SW480 (cell line): ENCODE measurements around the gene PKIG.
A peak's percentile ranks its signal among the peaks of the same experiment; 100 is the strongest.
"Not testable (repeated sequence)": the region's sequence is repeated elsewhere in the genome, so short reads cannot be mapped to it uniquely, and the experiment has no call there.

Source experiments
- DNase-seq: peaks from one replicate; pipeline ENCODE4 v3.0.0-alpha.2; 2016; ENCODE audit warnings: low spot score

The PKIG gene

DNA sequence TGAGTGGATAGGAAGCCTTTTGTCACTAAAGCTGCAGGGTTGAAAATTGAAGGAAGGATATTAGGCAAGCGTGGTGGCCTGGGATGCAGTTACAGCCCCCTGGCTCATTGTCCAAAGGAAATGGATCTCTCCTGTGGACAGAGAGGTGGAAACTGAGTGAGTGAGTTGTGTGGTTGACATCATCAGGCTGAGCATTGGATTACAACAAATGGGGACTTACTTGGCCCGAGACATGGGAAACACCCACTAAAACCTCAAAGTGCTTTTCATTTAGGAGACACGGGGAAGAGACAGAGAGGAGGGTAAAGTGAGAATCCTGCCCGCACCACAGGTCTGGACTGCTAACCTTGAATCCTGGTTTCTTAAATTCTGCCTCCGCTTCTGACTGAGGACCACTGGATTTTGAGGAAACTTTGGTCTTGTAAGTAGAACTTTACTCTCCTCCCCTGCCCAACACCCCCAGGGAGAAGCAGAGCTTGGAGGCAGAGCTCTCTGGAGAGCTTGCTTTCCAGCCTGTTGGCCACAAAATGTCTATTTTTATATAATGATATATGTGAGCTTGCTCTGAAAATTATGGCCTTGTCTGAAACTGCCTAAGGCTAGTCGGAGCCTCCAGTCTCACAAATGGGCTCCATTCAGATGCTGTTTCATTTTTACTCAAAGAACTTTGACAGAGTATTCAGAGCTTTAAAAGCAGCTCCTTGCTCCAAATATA lies at the start of gene PKIG:
TSS of gene PKIG (plus strand) at position 269 of the 715 bp plus-strand sequence. CDS start 31,978 bp downstream, outside the sequence.
- DNase-seq, result peak; percentile 53

DNA sequence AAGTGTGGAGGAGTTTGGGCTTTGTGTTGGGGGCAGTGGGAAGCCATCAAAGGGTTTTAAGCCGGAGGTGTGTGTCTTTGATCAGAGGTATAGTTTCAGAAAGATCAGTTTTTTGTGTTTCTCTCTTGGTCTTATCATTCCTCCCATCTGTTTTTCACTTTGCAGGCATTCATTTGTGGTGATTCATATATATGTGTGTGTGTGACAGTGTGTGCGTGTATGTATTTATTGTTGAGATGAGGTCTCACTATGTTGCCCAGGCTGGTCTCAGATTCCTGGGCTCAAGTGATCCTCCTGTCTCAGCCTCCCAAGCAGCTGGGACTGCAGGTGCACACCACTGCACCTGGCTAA lies 49.4 kb upstream of the PKIG start:
- peak; percentile 78 for DNase-seq

DNA sequence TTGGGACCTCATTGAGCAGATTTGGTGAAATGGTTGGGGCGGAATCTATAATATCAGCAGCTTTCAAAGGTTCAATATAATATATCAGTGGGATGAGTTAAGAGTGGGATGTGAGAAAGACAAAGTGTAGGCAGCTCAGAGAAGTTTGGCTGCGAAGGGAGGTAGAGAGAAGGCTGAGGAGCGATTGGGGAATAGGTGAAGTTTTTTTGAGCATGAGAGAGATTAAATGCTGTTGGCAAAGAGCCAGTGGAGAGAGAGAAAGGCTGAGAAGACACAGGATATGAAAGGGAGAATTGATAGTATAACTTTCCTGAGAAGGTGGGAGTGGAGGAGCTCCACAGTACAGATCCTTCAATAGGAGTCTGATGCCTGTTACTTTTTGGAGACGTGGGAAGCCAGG lies 48.5 kb upstream of the PKIG start:
- DNase-seq, result no peak

DNA sequence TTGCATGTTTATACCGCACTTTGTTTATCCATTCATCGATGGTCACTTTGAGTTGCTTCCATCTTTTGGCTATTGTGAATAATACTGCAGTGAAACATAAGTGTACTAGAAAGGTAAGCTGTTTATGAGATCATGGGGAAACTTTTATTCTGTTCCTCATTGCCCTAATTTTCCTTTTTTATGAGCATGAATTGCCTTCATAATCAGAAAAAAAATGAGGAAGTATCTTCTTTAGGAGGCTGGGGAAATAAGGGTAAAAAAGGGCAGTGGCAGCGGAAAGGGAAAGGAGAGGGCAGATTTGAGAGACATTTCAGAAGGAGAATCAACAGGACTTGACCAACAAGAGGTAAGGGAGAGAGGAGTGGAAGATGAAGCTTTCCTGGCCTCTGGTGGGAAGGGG lies 46.2 kb upstream of the PKIG start:
- DNase-seq, result no peak

DNA sequence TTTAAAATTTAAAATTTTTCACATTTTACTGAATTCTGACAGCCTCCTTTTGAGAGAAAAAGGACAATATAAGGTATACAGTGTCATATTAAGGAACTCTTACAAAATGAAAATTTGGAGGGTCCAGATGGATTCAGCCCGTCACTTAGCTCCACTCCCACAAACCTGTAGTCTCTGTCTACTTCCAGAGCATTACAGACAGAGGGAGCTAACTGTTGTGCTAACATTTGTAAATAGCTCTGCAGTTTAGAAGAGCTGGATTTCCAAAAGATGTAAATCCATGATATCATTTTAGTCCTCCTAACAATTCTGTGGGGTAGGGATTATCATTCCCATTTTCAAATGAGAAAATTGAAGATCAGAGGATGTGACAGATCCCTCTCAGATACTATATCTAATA lies 44.4 kb upstream of the PKIG start:
- no peak for DNase-seq

DNA sequence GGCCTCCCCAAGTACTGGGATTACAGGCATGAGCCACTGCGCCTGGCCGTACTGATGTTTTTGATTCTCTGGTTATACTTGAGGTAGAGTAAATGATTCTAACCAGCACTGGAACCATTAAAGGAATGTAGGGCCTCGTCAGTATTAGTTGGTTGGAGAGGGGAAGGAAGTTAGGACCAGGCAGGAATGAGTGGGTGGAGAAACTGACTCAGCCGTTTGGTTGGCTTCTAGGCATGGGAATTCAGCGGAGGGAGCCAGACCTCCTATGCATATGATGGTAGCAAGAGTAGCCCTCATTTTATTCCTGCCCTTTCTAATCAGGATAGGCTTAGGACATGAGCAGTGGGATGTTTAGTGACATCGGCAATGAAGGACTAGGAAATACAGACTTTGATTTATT lies 41.5 kb upstream of the PKIG start:
- DNase-seq, result peak; percentile 69

DNA sequence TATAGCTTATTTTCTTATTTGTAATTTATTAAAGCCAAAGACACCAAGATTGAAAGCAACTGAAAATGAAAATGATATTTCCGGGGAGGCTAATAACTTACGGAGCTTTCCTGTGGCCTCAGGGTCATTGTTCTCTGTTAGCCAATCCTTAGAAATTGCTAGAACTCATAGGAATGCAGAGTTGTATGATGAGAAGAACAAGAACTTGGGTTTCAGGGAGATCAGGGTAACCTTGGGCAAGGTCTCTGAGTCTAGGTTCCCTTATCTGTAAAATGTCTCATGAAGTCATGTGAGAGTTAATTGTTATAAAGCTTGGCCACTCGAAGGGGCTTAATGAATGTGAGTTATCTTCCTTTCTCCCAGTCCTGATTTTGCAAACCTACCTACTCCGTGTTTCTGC lies 40.4 kb upstream of the PKIG start:
- DNase-seq, result no peak

DNA sequence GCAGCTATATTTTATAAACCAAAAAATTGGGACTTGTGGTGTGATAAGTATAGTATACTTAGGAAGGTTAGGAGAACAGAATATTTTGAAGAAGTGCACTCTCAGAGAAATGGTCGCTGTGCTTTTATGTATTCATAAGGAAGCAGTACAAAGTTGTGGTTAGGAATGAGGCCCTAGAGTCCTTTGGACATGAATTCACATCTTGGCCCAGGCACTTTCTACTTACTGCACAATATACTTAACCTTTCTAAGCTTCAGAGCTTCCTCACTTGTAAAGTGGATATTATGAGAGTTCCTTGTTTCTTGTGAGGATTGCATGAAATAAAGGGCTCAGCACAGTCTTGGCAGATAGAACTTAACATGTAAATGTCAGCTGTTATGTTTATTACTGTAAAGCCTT lies 39.5 kb upstream of the PKIG start:
- DNase-seq, result no peak

DNA sequence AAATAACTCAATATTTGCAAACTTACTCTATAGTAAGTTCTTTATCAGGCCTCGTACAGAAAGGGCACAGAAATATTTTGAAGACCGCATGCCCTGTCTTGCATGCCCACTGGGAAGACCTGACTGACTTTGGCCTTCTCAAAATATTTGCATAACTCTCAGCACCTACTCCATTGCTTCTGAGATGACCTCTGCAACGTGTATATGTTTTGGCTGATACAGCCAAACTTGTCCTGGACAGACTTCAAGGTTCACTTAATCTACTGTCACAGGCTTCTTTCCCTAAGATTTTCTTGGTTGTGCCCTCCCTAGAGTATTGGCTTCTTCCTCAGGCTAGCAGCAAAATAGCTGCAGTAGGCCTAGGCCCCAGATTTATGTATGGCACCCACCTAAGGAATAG lies 39.0 kb upstream of the PKIG start:
- no peak for DNase-seq

DNA sequence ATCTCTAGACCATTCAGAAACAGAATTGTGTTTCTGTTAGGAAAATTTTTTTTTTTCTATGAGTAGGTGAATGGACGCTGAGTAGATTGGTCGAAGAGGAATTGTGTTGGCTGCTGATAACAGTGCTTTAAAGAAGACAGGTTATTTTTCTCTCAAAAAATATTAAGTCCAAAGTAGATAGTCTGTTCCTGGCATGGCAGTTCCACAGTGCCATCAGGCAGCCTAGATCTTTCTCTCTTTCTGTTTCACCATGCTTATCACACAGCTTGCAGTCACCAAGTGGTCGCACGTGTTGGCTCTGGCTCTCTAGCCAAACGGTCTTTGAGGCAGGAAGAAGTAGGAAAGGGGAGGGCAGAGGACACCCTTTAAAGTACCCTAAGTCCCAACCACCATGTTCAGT lies 38.1 kb upstream of the PKIG start:
- no peak for DNase-seq

DNA sequence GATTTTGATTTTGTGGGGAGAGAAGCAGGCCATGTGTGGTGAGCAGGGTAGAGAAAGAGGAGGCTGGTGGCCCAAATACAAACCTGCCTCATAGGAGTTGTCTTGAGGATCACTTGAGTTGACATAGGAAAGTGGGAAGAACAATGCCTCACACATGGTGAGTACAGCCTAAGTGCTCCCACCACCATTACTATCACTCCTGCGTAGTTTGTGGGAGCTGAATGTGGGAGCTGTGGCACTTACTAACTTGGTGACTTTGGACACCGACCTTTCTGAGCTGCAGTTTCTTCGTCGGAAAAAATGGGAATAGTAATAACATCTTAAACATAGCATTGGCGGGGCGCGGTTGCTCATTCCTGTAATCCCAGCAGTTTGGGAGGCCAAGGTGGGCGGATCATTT lies 35.0 kb upstream of the PKIG start:
- DNase-seq, result no peak

DNA sequence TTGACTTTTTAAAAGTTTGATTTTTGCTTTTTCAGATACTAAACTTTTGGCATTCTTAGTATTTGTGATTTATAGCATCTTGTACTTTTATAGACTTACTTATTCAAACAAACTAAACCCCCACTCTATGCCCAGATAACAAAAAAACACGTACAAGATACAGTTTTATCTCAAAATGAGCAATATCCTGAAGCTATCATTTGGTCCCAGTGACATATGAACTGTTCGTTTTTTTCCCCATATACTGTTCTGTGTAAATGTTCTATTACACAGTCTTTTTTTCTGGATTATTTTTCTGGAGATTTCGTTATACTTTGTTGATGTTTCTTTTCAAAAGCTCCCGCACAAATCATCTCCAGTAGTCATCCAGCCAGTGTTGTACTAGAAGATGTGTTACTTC lies 33.3 kb upstream of the PKIG start:
- no peak for DNase-seq

DNA sequence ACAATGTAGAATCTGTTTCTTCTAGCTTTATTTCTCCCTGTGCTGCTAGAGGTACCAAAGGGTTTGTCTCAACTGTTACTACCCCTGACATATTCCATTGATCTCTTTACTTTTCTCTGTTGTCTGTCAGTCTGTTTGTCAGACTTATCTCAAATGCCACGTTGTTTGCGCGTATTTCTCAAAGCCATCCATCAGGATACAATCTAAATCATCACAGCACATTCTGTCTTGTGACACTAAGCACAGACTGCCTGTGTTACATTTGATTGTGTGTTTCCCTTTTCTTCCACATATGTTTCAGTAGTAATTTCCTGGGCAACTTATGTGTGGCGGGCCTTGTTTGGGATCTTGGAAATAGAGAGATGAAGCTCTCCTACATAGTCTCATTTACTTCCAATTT lies 30.3 kb upstream of the PKIG start:
- no peak for DNase-seq

DNA sequence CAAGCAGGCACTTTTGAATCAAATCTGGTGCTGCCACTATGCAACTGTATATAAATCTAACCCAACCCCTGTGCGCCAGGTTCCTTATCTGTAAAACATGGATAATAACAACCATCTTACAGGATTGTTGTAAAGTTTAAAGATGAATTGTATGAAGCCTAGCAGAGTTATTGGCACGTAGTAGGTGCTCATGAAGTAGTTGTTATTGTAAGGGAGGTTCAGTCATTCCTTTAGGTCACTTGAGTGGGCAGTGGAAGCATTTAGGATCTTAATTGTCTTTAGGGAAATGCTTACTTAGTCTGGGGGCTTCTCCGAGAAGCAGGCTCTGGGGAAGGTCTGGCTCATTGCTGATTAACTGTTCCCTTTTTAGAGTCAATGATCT lies 29.8 kb upstream of the PKIG start:
- DNase-seq, result no peak

DNA sequence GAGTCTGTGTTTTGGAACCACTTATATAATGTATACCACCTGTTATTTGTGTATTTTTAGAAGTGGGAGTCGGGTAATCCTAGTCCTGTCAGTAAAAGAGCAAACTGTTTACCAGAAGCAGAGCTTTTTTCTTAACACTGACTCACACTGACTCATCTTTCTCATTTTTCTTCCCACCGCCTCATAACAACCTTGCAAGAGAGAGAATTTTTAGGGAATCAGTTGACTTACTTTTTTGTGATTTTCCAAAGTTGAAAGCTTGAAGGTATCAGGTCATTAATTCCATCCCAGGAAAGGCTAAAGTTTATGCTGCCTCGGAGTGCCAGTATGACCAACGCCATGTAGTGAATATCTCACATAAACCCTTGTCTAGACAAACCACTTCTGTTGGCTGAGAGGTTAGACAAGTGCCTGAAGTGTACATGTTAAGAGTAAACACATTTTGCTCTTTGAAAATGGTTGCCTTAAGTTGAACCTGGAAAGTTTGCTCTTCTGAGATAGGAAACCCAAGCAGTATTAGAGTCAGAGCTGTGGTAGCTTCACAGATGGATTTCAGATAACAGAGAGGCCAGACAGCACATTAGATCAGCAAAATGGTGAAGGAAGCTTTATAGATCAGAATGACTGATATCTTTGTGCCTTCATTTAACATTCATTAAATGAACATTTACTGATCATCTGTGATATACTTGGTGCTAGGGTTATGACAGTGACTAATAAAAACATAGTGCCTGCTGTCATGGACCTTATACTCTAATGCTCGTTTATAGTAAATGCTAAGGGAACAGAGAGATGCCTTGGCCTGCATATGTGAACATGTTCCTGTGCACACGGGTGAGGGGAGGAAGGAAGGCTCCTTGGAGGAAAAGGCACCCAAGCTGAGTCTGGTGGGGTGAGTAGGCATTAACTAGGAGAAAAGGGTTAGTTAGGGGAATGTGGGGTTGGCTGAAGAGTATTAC lies 29.1 kb upstream of the PKIG start:
- DNase-seq, result no peak

DNA sequence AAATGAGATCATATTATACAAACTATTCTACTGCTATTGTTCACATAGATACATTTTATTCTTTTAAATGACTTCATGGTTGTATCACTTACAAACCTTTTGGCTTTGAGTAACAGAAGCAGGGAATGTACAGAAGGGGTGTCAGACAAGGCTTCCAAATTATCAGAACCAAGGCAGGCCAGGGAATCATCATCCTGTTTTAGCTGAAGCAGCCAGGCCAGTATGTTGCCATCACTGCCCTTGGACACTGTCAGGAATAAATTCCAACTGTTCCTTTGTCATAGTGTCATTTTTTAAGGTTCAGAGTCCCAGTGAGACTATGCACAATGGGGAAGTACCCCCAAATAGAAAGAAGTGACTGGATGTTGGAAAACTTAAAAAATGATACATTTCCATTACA lies 23.1 kb upstream of the PKIG start:
- no peak for DNase-seq

DNA sequence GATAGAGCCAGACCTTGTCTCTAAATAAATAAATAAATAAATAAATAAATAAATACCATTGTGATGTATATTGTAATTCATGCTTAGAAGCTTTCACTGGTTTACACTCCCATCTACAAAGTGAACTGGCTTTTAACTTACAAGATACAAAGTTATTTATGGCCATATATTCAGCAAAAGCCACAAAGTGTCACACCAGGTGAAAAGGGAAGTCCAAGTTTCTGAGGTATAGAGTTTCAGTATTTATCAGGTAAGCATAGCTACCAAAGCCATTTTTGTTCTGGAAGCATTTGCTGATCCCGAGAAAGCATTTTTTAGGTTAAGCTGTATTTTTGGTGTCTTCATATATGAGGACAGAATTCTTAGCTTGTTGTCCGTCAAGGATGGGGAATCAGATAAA lies 22.1 kb upstream of the PKIG start:
- DNase-seq, result no peak

DNA sequence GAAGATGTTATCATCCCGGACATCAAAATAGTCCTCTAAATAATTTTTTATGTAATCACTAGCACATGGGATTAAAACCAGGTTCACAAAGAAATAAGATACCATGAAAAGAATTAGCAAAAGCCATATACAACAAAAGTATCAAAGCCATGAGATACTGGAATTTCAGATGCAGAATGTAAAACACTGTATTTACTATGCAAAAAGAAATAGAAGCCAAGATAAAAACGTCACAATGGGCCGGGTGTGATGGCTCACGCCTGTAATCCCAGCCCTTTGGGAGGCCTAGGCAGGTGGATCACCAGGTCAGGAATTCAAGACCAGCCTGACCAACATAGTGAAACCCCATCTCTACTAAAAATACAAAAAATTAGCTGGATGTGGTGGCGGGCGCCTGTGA lies 21.6 kb upstream of the PKIG start:
- DNase-seq, result not testable (repeated sequence)

DNA sequence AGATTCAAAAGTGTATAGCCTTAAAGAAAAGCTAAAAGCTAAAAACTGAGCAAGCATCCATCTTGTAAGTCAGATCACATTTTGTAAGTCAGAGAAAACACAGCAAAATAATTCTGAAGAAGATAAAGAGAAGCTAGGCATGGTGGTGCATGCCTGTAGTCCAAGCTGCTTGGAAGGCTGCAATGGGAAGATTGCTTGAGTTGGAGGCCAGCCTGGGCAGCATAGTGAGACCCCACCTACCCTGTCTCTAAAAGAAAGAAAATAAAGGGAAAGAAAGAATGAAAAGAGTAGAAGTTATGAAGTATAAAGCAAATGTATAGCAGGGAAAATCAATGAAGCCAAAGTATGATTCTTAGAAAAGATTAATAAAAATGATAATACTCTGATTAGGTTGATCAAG lies 20.5 kb upstream of the PKIG start:
- no peak for DNase-seq

DNA sequence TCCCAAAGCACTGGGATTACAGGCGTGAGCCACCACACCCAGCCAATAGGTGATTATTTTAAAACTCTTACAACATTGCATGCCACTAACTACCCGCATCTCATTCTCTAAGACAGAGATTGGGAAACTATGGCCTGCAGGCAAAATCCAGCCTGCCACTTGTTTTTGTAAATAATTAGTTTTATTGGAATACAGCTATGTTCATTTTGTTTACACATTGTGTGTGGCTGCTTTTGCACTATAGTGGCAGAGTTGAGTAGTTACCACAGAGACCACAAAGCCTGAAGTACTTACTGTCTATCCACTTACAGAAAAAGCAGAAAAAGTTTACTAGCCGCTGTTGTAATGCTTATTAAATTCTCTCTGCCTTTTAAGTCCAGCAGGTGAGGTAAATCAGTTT lies 16.4 kb upstream of the PKIG start:
- no peak for DNase-seq

DNA sequence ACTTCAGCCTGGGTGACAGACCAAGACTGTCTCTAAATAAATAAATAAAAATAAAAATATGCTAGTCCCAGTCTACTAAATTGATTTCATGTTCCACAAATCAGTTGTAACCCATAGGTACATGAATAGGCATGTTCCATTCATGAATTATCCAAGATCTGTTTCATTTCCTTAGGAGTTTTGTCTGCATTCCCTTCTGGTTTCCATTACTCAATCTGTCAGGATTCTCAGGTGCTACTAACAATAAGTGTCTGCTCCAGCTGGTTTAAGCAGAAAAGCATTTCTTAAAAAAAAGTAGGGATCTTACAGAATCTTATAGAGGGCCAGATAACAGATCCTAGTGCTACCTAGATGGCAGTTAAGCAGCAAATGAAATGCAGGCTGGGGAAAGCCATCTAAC lies 15.6 kb upstream of the PKIG start:
- DNase-seq, result no peak

DNA sequence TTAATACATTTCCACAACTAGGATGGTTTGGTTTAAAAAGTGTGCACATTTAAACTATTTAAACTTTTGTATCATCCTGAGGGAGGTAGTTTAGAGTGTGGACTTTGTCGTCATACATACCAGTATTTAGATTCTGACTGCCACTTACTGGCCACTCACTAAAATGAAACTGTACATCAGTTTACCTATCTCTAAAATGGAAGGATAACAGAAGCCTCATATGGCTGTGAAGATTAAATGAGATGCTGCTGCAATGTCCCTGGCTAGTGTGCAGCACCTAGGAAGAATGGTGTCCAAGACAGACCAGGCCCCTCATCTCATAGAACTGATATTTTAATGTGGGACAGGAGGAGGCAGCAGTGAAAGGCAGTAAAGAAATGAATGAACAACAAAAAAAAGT lies 12.0 kb upstream of the PKIG start:
- no peak for DNase-seq

DNA sequence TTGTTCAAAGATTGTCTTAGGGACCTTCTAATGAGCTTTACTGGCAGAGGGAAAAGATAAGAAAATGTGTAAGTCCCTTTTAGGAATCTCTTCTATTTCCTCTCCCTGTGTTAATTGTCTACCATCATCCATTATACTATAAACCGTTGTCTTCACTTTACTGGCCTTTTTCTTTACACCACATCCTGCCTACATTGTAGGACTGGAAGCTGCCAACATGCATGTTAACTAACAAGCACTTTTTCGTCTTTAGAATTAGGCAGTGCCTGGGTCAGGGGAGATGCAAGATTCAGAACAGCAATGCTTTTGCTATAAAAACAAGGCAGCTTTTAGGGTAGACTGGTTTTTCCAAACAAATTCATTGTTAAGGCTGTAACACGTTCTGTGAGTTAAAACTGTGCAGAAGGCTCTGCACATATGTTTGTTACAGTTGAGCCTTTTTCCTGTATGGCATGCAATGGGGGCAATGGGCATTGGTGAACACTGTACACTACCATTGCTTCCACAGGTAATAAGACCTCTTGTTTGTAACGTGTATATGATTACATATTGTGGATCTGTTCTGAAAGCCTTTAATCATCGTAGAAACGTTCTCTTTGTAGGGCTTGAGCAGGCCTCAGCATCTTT lies 10.9 kb upstream of the PKIG start:
- DNase-seq, result no peak
